HG02623 (cell line): Measurements from ENCODE around the gene SWSAP1.
"Not testable (repeated sequence)": the region's sequence is repeated elsewhere in the genome, so short reads cannot be mapped to it uniquely, and the experiment has no call there.

Source experiments
- ATAC-seq: cut with Tn5 transposase; IDR thresholded peaks from one replicate; pipeline ENCODE4 v1.9.1; 2021; ENCODE audit warnings: moderate library complexity; ENCODE audit not compliant: unreplicated experiment

SWSAP1 gene

DNA sequence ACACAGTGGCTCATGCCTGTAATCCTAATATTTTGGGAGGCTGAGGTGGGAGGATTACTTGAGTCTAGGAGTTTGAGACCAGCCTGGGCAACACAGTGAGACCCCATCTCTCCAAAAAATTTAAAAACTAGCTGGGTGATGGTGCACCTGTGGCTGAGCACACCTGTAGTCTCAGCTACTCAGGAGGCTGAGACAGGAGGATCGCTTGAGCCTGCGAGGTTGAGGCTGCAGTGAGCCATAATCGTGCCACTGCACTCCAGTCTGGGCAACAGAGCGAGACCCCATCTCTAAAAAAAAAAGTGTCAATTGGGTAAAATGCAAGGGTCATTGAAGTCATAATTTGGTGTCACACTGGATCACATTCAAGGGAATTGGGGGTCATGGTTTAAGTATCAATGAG lies 20.4 kb upstream of the SWSAP1 start:
- ATAC-seq, result not testable (repeated sequence)

DNA sequence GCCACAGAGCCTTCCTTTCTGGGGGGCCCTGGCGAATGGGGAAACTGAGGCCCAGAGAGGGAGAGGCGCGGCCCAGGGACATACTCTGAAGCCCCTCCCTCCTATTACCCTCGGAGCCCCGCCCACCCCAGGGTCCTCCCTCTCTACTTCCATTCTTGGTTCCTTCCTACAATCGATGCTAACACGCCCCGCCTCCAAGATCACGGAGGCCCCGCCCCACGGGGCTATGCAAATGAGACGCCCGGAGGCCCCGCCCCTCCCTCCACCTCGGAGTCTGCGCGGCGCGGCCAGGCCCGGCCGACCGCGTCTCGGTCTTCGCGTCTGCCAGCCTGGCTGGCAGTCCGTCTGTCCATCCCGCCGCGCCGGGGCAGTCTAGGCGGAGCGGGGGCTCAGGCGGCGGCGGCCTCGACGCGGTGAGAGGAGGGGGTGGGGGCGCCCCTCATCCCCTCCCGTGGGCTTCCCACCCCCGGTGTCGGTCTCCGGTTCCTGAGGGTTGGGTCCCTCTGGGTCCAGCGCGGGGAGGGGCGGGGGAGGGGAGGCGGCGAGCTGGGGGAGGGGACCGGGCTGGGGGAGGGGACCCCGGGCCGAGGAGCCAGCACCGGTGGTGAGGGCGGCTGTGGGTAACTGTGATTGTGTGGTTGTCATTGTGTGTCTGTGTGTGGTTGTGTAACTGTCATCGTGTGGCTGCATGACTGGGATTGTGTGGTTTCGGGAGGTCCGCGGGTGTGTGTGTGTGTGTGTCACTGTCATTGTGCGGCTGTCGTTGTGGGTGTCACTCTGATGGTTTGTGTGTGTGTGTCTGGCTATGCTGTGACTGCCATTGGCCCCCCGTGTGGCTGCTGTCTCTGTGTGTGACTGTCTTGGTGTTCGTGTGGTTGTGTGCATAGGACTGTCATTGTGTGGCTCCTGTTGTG lies 19.0 kb upstream of the SWSAP1 start, which contains the start of gene PLPPR2:
PLPPR2 (plus strand) TSS at position 273 of the 914 bp plus-strand sequence. CDS start 2,242 bp downstream, outside the sequence.
- no peak for ATAC-seq

DNA sequence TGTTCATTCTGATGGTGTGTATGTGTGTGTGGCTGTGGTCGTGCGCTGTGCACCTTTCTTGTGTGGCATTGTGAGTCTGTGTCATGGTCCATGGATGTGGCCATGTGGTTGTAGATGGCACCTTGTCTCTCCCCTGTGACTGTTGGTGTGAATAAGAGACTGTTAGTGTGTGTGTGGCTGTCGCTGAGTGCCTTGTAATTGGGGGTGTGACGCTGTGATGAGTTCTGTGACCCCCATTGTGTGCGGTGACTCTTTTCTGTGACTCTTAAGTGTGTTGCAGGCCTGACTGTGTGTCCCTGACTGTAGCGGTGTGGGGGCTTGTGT lies 18.4 kb upstream of the SWSAP1 start:
- no peak for ATAC-seq

- ATAC-seq, result no peak
Measured at GRCh38 chr19:11356676-11357550, 17.6 kb upstream of the SWSAP1 start.

- no peak for ATAC-seq
Measured at GRCh38 chr19:11359421-11359820, 15.0 kb upstream of the SWSAP1 start.

DNA sequence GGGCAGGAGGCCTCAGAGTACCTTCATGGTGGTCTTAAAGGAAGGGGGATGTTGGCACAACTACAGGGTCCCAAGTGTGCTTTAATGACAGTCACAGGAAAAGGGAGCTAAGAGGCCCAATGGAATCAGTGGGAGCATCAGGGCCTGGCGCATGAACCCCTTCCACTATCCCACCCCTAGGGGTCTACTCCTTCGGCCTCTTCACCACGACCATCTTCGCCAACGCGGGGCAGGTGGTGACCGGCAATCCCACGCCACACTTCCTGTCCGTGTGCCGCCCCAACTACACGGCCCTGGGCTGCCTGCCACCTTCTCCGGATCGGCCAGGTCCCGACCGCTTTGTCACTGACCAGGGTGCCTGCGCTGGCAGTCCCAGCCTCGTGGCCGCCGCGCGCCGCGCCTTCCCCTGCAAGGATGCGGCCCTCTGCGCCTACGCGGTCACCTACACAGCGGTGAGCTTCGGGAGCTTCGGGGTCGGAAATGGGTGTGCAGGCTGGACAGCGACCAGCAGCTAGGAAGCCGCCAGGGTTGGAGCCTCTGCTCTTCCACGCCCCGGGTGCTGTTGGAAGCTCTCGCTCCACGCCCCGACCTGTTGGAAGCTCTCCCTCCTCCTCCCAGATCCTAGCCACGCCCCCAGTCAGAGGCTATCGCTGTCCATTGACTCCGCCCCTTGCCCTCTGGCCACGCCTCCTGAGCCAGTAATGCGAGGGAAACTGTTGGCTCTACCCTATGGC lies 13.3 kb upstream of the SWSAP1 start:
- no peak for ATAC-seq

GRCh38 chr19:11361771-11362731 lies 12.4 kb upstream of the SWSAP1 start:
- ATAC-seq, result no peak

DNA sequence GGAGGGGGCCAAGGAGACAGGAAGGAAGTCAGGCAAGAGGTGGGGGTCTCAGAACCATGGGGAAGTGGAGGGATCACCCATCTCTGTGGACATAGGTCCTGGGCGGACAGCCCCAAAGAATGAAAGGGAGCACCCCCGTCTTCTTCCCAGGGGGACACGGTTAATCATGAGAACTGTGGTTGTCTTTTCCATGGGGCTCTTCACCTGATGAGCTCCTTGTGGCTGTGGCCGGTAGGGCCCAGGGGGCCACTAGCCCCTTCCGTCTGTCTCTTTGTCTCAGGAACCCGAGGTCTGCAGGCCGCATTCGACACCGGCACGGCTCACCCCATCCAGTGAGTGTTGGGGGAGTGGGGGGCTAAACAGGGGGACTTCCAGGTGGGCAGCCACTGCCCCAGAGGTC lies 10.6 kb upstream of the SWSAP1 start:
- no peak for ATAC-seq

- ATAC-seq, result no peak
Measured at GRCh38 chr19:11364296-11364904, 10.1 kb upstream of the SWSAP1 start.

GRCh38 chr19:11364935-11365334 lies 9.5 kb upstream of the SWSAP1 start:
- ATAC-seq, result no peak

- ATAC-seq, result no peak
Measured at GRCh38 chr19:11365557-11366117, 8.8 kb upstream of the SWSAP1 start.

DNA sequence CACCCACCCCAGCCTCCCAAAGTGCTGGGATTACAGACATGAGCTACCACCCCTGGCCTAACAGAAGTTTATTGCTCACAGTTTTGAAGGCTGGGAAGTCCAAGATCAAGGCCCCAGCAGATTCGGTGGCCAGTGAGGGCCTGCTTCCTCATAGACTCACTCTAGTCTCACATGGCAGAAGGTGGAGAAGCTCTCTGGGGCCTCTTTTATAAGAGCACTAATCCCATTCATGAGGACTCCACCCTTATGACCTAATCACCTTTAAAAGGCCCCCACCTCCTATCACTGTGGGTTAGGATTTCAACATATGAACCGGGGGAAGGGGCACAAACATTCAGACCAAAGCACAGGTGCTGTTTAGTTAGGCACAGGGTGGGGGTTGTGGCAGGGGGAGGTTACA lies 6.9 kb upstream of the SWSAP1 start:
- no peak for ATAC-seq

- no peak for ATAC-seq
Measured at GRCh38 chr19:11370744-11371143, 3.7 kb upstream of the SWSAP1 start.

DNA sequence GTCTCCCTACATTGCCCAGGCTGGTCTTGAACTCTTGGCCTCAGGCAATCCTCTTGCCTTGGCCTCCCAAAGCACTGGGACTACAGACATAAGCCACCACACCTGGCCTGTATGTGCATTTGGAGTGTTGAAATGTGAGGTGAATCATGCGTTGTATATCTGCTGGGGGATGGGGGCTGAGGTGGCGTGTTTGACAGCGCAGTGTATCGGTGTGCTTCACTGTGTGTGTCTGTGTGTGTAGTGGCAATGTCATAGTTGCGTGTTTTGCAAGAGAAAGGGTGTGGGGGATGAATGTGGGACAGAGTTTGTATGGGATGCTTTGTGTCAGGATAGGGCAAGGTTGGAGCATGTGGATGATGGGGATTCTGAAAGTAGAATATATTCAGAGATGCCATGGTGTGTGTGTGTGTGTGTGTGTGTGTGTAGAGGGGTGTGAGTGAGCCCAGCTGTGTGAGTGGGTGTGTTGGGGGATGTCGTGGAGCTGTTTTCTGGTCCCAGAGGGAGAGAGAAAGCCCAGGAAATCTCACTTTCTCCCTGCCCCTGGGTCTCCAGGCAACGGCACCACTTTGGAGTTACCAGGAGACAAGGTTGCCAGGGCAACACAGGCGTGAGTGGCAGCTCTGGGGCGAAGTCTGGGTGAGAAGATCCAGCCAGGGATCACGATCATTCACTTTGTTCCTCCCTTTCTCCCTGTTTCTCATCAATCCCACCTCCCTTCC lies 1.1 kb upstream of the SWSAP1 start:
- no peak for ATAC-seq

- no peak for ATAC-seq
Measured at GRCh38 chr19:11373885-11374432, 507 bp upstream of the SWSAP1 start.

DNA sequence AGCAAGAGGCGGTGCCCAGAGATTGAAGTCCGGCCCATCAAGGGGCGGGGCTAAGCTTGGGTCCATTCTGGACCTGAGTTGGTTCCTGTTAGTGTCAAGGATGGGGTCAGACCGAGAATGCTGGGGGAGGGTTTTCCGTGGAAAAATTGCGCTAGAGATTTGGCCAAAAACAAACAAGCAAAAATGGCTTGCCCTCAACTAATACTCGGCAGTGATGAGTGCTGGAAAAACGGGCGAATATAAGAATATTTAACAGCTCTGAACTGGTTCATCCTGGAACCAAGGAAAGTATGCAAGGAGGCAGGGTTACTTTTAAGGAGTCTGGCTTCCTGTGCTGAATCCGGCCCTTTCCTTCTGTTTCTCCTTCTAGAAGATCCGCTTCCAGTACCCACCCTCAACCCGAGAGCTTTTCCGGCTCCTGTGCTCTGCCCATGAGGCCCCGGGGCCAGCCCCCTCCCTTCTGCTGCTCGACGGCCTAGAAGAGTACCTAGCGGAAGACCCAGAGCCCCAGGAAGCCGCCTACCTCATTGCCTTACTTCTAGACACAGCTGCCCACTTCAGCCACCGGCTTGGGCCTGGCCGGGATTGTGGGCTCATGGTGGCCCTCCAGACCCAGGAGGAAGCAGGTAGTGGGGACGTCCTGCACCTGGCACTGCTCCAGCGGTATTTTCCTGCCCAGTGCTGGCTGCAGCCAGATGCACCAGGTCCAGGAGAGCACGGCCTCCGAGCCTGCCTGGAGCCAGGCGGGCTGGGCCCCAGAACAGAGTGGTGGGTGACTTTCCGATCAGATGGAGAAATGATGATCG lies 880 bp downstream of the SWSAP1 start:
- no peak for ATAC-seq

GRCh38 chr19:11377237-11377636 lies 2.8 kb downstream of the SWSAP1 start:
- no peak for ATAC-seq

GRCh38 chr19:11377756-11378155 lies 3.3 kb downstream of the SWSAP1 start:
- no peak for ATAC-seq
